ENCODE measurements around the gene OSBPL9.

- TF ChIP-seq, protein P1, sequence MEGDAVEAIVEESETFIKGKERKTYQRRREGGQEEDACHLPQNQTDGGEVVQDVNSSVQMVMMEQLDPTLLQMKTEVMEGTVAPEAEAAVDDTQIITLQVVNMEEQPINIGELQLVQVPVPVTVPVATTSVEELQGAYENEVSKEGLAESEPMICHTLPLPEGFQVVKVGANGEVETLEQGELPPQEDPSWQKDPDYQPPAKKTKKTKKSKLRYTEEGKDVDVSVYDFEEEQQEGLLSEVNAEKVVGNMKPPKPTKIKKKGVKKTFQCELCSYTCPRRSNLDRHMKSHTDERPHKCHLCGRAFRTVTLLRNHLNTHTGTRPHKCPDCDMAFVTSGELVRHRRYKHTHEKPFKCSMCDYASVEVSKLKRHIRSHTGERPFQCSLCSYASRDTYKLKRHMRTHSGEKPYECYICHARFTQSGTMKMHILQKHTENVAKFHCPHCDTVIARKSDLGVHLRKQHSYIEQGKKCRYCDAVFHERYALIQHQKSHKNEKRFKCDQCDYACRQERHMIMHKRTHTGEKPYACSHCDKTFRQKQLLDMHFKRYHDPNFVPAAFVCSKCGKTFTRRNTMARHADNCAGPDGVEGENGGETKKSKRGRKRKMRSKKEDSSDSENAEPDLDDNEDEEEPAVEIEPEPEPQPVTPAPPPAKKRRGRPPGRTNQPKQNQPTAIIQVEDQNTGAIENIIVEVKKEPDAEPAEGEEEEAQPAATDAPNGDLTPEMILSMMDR (conservative IDR thresholded peaks at IDR 0.05; ENCODE audit: low read depth in 2 of 2): no peak
- TF ChIP-seq JUNB (IDR thresholded peaks at IDR 0.05; ENCODE audit: unreplicated experiment): no peak
- no peak for TF ChIP-seq ETS1 (IDR thresholded peaks at IDR 0.05)
- TF ChIP-seq EZH2 (IDR thresholded peaks at IDR 0.05; ENCODE audit: low read depth, unreplicated experiment): no peak
- TF ChIP-seq, protein P2, sequence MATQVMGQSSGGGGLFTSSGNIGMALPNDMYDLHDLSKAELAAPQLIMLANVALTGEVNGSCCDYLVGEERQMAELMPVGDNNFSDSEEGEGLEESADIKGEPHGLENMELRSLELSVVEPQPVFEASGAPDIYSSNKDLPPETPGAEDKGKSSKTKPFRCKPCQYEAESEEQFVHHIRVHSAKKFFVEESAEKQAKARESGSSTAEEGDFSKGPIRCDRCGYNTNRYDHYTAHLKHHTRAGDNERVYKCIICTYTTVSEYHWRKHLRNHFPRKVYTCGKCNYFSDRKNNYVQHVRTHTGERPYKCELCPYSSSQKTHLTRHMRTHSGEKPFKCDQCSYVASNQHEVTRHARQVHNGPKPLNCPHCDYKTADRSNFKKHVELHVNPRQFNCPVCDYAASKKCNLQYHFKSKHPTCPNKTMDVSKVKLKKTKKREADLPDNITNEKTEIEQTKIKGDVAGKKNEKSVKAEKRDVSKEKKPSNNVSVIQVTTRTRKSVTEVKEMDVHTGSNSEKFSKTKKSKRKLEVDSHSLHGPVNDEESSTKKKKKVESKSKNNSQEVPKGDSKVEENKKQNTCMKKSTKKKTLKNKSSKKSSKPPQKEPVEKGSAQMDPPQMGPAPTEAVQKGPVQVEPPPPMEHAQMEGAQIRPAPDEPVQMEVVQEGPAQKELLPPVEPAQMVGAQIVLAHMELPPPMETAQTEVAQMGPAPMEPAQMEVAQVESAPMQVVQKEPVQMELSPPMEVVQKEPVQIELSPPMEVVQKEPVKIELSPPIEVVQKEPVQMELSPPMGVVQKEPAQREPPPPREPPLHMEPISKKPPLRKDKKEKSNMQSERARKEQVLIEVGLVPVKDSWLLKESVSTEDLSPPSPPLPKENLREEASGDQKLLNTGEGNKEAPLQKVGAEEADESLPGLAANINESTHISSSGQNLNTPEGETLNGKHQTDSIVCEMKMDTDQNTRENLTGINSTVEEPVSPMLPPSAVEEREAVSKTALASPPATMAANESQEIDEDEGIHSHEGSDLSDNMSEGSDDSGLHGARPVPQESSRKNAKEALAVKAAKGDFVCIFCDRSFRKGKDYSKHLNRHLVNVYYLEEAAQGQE (IDR thresholded peaks at IDR 0.05; ENCODE audit: unreplicated experiment): no peak
- no peak for TF ChIP-seq POLR2AphosphoS5 (IDR thresholded peaks at IDR 0.05; ENCODE audit: low read depth)
- no peak for TF ChIP-seq ZNF114 (CRISPR knock-in tag; IDR thresholded peaks at IDR 0.05)
- no peak for TF ChIP-seq CREB1 (CRISPR knock-in tag; IDR thresholded peaks at IDR 0.05; ENCODE audit: low read depth)
- no peak for TF ChIP-seq EZH2phosphoT487 (IDR thresholded peaks at IDR 0.05; ENCODE audit: unreplicated experiment)
- TF ChIP-seq NANOG (IDR thresholded peaks at IDR 0.05; ENCODE audit: borderline replicate concordance): no peak
These were observed 50.7 kb downstream of the OSBPL9 start for GRCh38 chr1:51667561-51667960.
